Kidney glomerular epithelial cell (primary cell): Measurements from ENCODE around the gene TMEM150B.

ENCODE experiments used
- DNase-seq: peaks from one replicate; lab custom pipeline; 2025; lab: John Stamatoyannopoulos, UW

Gene TMEM150B

DNA sequence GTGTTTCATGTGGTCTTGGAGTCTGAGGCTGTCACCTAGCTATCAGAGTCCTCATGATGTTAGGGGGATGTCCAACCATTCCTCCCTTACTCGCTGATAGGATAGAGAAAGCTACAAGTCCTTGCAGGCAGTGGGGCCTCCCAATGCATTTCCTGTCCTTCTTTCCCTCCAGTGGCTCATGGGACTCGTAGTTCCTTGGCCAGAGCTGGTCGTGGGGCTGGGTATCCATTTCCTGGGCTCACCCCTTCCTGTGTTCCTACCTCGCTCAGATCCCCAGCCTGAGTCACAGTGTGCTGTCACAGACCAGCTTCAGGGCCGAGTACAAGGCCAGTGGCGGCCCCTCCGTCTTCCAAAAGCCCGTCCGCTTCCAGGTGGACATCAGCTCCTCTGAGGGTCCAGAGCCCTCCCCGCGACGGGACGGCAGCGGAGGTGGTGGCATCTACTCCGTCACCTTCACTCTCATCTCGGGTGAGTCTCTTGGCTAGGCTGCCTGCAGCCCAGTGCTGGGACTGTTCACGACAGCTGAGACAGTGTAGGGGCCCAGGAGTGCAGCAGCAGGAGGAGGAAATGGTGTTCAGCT lies 19.1 kb downstream of the TMEM150B start:
- no peak for DNase-seq

DNA sequence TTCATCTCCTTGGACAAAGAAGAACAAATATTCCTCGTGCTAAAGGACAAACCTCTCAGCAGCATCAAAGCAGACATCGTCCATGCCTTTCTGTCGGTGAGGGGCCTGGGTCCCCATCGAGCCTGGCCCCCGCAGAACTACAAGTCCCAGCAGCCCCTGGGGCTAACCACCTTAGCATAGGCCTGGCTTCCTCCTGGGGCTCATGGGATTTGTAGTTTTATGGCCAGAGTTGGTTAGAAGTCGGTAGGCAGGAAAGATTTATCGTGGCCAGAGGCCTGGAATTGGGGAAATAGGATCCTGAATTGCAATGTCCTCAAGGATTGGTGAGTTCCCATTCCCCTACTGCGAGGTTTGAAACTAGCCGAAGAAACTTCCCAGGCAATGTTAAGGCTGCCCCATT lies 19.6 kb downstream of the TMEM150B start:
- DNase-seq: no peak

DNA sequence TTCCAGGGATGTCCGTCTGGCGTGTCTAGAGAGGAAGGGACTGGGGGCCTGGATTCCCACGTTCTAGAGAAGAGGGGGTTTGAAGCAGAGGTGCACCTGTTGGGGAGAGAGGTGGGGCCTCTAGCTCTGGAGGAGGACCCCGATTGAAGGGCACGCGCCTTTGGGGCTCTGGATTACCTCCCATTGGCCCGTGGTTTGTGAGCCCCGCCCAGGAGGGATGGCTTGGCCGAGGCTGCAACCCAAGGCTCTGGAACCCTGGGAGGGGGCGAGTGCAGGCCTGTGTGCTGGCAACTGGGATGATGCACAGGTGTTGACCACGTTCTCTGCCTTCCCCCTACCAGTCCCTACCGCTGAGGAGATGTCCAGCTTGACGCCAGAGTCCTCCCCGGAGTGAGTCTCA lies 20.2 kb downstream of the TMEM150B start:
- DNase-seq: no peak

DNA sequence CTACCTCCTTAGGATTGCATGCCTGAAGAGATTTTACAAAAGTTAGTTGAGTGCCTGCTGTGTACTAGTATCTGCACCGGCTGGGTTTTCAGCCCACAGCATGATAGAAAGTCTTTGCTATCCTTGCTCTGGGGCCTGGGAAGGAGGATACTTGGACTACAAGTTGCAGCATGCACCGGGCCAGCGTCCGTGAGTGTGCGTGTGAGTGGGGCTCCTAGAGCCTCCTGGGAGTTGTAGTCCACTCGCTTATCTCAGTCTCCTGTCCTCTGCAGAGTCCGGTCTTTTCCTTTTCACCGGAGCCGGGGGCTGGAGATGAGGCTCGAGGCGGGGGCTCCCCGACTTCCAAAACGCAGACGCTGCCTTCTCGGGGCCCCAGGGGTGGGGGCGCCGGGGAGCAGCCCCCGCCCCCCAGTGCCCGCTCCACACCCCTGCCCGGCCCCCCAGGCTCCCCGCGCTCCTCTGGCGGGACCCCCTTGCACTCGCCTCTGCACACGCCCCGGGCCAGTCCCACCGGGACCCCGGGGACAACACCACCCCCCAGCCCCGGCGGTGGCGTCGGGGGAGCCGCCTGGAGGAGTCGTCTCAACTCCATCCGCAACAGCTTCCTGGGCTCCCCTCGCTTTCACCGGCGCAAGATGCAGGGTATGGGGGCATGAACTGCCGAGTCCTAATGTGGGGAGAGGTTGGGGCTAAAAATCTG lies 20.7 kb downstream of the TMEM150B start:
- DNase-seq: no peak

DNA sequence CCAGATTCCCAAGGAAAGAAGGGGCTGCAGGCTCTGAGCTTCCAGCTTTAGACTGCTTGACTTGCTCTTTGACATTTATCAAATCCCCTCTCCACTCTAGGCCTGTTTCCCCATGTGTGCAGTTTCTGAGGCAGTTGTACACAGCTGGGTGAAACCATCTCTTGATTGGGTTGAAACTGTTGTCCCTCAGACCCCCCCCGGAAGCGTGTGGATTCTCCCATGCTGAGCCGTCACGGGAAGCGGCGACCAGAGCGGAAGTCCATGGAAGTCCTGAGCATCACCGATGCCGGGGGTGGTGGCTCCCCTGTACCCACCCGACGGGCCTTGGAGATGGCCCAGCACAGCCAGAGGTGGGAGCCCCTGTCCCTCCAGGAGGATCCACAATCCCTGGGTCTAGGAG lies 21.7 kb downstream of the TMEM150B start:
- DNase-seq: no peak

DNA sequence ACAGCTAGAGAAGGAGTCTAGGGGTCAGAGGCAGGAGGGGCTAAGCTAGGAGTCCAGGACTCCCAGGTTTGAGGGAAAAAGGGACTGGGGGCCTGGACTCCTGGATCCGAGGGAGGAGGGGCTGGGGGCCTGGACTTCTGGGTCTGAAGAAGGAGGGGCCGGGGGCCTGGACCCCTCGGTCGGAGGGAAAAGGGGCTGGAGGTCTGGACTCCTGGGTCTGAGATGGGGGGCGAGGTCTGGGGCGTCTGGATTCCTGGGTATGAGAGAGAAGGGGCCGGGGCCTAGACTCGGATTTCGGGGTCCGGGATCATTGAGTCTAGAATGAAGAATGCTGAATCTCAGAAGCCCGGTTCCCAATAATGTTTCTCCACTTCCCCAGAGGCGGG lies 22.8 kb downstream of the TMEM150B start:
- DNase-seq: no peak

DNA sequence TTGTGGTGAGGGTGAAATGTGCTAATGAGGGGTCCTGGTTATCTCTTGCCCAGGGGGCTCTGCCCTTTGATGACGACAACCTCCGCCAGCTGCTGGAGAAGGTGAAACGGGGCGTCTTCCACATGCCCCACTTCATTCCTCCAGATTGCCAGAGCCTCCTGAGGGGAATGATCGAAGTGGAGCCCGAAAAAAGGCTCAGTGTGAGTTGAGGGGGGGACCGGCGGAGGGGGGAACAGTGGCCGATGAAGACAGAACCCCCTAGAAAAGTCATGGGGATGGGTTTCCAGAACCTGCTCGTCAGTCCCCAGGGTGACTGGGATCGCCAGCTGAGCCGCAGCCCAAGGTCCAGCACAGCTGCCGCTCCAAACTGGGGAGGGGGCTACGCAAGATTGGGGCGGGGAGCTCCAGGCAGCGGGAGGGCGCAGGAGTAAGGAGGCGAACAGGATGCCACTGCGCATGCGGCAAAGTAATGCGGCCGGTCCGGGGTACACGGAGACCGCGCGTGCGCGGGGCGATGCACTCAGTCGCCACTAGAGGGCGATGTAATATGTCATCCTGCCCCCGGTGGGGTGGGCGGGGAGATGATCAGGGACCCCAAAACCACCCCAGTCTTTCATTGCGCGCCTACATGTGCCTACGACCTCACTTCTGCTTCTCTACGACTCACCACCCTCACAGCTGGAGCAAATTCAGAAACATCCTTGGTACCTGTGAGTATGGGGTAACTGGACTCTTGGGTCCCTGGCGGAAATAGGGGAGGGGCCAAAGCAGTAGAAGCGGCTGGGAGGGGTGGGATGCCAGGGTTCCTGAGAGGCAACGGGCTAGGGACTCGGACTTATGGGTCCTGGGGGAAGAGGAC lies 23.5 kb downstream of the TMEM150B start:
- peak; percentile 31 for DNase-seq

DNA sequence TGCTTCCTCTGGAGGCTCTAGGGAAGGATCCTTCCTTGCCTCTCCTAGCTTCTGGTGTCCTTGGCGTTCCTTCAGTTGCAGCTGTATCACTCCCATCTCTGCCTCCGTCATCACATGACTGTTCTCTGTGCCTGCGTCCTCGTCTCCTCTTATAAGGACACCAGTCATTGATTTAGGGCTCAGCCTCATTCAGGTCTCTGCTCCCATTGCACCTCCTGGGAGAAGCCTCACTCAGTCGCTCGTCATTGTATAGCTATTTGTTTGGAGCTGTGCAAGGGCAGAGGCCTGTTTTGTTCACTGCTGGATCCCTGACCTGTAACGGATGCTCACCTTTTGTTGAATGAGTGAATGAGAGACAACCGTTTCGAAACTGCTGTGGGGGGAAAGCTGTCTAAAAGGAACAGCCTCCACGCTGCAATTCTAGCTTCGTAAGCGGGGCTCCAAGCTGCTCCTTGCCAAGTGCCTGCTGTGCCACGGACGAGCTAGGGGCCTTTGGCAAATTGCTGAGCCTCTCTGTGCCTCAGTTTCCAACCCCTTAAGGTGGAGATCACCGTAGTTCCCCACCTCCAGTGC lies 24.2 kb downstream of the TMEM150B start:
- no peak for DNase-seq

DNA sequence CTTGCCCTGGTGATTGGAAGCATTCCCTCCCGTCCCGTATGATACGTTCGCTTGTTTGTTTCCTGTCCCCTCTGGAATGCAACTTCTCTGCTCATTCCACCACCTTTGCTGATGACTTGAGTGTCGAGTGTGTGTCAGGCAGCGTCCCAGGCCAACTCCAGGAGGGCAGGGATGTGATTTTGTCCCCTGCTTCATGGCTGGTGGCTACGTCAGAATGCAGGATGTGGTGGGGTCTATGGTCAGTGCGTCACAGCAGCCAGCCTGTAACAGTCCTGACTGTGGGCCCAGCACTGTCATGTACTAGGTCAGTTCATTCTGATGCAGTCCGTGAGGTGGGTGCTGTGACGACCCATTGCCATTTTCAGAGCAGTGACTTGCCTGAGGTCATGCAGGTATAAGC lies 25.1 kb downstream of the TMEM150B start:
- DNase-seq: no peak

DNA sequence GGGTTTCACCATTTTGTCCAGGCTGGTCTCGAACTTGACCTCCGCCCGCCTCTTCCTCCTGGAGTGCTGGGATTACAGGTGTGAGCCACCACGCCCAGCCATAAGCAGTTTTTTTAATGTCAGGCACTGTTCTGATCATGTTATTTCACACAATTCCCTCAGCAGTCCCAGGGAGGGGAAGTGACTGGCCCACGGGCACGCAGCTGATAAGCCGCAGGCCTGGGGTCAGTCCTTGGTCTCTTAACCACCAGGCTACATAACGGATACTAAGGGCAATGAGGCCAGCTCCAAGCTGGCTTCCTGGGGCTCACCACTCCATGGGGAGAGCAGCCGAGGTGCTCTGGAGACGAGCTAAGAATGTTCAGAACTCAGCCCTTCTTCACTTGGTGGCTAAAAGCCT lies 27.9 kb downstream of the TMEM150B start:
- DNase-seq: no peak

DNA sequence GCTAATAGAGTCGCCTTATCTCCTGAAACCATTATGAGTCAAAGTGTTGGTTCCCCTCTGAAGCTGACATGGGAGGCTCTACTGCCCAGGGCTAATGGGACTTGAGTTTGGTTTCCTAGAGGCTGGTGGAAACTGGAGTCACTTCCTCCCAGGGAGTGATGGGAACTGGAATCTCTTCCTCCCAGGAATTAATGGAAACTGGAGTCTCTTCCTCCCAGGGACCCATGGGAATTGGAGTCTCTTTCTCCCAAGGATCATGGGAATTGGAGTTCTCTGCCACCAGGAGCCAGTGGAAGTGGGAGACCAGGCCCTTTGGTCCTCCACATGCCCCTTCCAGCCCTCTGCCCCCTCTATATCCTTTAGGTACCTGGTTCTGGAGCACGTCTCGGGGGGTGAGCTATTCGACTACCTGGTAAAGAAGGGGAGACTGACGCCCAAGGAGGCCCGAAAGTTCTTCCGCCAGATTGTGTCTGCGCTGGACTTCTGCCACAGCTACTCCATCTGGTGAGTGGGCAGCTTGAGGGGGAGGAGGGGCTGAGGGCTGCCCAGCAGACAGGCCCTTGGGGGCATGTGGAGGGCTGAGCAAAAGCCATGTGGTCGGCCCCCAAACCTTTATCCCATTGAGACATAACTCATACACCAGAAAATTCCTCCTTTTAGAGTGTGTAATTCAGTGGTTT lies 35.9 kb downstream of the TMEM150B start:
- DNase-seq: no peak

DNA sequence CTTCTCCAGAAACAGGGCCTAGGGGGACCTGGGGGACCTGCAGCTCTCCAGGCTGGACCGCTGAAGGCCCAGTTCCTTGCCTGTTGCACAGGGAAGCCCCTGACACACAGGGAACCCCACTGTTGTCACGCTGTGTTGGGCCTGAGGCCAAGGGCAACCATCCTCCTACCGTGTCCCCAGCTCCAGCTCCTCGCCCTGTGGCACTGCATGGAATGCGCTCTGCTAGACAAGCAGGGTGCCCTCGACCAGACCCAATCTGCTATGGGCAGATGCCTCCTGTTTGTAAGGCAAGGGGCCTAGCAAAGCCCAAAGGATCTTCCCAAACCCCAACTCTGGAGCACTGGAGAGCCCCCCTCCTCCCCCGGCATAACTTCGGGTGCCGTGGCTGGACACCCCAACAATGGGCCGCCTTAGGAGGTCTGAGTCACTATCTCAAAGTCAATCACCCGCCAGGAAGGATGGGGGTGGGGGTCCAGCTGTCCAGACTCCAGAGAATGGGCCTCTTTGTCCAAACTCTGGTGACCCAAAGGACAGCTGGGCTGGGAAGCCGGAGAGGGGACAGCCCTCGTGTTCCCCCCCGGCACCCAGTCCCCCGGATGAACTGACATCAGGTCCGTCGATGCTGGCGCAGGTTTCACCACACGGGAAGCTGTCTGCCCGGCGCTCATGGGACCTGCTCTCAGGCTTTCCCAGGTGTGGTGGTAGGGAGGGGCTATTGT lies 37.6 kb downstream of the TMEM150B start:
- no peak for DNase-seq

DNA sequence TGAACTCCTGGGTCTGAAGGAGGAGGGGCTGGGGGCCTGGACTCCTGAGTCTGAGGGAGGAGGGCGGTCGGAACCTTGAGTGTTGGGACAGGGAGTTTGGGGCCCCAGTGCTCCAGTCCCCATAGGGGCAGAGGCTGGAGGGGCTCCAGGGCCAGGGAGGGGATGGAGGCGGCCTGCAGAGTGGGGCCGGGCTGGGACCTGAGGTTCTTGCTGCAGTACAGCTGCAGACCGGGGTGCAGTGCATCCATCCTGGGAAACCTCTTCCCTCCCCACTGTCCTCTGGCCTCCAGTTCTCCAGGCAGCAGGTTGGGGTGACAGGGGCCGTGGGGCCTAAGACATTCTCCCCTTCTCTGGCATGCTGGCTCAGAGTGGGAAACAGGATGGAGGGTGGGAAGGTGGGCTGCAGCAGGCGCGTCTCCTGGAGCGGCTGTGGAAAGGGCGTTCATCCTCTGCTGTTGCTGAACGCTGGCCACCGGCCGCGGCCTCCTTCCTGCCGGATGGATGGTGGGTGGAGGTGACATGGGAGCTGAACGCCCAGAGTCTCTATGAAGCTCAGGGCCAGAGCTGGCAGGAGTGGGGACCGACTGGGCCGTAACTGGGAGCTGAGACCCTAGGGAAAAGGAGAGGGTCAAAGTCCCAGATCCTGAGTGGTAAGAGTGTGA lies 39.8 kb downstream of the TMEM150B start:
- DNase-seq: no peak

DNA sequence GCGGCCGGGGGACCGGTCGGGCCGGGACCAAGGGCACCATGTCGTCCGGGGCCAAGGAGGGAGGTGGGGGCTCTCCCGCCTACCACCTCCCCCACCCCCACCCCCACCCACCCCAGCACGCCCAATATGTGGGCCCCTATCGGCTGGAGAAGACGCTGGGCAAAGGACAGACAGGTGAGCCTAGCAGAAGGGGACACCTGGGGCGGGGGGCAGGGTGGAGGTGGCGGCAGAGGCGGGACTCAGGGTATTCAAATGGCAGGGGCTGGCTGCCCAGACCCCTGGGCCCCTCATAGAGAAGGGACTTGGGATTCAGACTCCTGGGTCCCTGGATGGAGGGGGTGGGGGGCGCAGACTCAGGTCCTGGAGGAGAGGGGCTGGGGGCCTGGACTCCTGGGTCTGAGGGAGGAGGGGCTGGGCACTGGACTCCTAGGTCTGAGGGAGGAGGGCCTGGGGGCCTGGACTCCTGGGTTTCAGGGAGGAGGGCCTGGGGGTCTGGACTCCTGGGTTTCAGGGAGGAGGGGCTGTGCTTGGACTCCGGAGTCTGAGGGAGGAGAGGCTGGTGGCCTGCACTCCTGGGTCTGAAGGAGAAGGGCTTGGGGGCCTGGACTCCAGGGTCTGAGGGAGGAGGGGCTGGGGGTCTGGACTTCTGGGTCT lies 40.6 kb downstream of the TMEM150B start:
- no peak for DNase-seq

DNA sequence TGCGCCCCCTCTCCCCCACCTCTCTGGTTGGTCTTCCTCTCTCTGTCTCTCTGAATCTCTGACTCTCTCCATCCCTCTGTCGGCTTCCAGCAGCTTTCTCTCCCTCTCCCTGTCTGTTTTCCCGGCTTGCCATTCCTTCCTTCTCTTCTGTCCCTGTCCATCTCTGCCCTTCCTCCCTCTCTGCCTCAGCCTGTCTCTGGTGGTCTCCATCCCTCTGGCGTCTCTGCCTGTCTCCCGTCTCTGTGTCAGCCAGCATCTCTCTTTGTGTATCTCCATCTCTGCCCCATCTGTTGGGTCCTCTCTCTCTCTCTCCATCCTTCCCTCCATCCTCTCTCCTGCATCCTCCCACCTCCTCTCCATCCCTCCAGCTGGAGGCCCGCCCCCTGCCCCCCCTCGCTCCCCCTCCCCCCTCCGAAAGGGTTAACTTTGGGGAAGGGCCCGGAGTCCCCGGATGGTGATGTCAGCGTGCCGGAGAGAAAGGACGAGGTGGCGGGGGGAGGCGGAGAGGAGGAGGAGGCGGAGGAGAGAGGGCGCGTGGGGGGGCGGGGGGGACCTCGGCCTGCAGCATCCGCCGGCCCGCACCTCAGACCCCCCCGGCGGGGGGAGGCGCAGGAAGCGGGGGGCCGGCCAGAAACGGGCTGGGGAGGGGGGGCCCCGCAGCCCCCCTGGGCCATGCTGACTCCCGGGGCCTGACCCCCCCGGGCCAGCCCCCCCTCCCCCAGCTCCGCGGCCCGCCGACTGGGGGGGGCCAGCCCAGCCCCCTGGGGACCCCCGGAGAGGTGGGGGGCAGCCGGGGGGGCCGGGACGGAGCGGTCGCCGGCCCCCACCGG lies 41.4 kb downstream of the TMEM150B start, which contains the start of gene BRSK1:
Gene BRSK1, plus strand, starts transcription at position 450 of the 830 bp plus-strand sequence. CDS start 446 bp downstream, outside the sequence.
- DNase-seq: peak; percentile 1

DNA sequence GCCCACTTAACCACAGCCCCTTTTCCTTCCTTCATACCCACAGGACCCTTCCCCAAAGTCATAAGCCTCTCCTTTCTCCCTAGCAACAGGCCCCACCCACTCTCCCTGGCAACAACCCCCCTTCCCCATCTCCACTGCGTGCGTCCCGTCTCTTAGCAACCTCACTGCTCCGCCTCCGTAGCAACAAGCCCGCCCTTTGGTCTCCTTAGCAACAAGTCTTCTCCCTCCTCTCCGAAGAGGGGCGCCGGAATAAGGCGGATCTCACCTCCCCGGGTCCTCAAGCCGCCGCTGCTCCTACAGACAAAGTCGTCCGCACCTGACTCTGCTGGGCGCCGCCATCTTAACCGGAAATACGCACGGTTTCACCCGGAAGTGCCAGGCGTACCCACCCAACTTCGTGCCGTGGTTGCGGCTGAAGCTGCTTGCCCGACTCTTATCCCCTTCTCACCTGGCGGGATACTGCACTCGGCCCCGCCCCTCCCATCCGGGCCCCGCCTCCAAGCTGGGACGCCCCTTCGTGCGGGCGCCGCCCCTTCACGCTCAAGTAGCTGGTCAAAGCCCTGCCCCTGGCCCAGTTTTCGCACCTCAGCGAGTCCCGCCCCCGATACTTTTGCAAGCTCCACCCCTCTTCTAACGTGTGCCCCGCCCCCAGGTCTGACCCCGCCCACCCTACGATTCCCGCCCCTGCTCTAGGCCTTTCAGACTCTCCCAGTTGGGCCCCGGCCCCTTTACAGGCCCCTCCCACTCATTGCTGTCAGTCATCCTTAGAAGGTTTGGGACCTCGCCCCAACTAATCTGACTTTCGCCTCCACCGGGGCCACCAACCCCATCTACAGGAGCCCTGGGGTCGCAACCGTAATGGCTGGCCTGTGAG lies 45.1 kb downstream of the TMEM150B start, which contains the start of gene HSPBP1:
Gene HSPBP1, minus strand, starts transcription at position 341 of the 874 bp plus-strand sequence. CDS start 502 bp downstream, outside the sequence.
- DNase-seq: peak; percentile 93

DNA sequence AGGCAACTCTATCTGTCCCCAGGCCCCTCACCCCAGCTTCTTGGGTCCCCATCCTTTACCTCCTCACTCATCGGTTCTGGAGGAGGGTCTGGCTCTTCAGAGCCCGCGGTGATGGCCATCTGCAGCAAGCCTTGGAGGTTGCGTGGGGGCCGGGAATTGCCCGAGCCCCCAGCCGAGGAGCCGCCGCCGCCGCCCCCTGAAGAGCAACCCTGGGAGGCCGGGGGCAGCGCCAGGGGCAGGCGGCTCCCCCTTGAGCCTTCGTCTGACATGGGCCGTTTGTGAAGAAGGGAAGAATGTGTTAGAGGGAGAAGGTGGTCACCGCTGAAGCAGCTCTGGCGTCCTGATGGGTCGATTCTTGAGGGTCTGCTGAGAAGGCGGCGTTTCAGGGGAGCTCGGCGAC lies 45.8 kb downstream of the TMEM150B start:
- no peak for DNase-seq
